GM12878 (cell line): ENCODE data around the gene RASAL2. TPM values are rescaled to one million over a fixed set of nuclear protein-coding genes. Genes with fewer than 3 reads are reported as not detected.

Experiments
- ATAC-seq: fragments of 200-7000 bp; cut with Tn5 transposase; 3 replicates; pipeline ENCODE4 v1.9.1; 2020; ENCODE audit warnings: mild to moderate bottlenecking, moderate library complexity
- BruUV-seq: library from RNA; stranded (reverse); fragments of 400-500 nt; replicated peaks from 2 replicates; lab custom pipeline; 2021; lab: Mats Ljungman, UMichigan
- CTCF ChIA-PET: fragments of 300-600 bp; sonication (Branson Sonifier 250); formaldehyde crosslinking; extraction: SDS; loops from one replicate; lab custom pipeline; 2021; ENCODE audit warnings: inconsistent platforms; lab: Yijun Ruan, JAX
- POLR2A ChIA-PET: fragments of 350-600 bp; formaldehyde crosslinking; extraction: SDS; loops from one replicate; lab custom pipeline; 2021; ENCODE audit warnings: inconsistent platforms; lab: Charles Lee
- RAD21 ChIA-PET: fragments of 300-600 bp; sonication (Branson Sonifier 250); formaldehyde crosslinking; loops from one replicate; lab custom pipeline; 2023; ENCODE audit warnings: antibody characterized with exemption; ENCODE audit not compliant: unreplicated experiment; lab: Charles Lee
- SMC1A ChIA-PET: fragments of 300-600 bp; sonication (Branson Sonifier 250); formaldehyde crosslinking; loops from one replicate; lab custom pipeline; 2023; ENCODE audit not compliant: unreplicated experiment, uncharacterized antibody; lab: Charles Lee
- DNase-seq: peaks from one replicate; pipeline ENCODE4 v3.0.0-alpha.2; 2011; ENCODE audit warnings: low read depth, low spot score
- FAIRE-seq: peaks from 3 replicates; lab custom pipeline; 2011; peaks lifted over from hg19 to GRCh38; lab: Jason Lieb, UNC
- H2AFZ ChIP-seq: 2 replicates; pipeline ENCODE4 v1.6.0; 2011; ENCODE audit warnings: low read depth, low read length, control low read depth; ENCODE audit not compliant: control insufficient read depth
- H3K27ac ChIP-seq: 2 replicates; pipeline ENCODE4 v1.5.1; 2011; ENCODE audit warnings: control low read depth; ENCODE audit not compliant: control insufficient read depth, insufficient read depth
- H3K27me3 ChIP-seq, 2 experiments: replicated peaks in 1 of 2; 2 replicates each; pipeline versions ENCODE4 v1.6.0 to v1.6.1; 2011; ENCODE audit warnings: low read length in 1 of 2; ENCODE audit not compliant: control insufficient read depth in 2 of 2, insufficient read depth in 2 of 2
- H3K36me3 ChIP-seq, 2 experiments: 2 replicates each; pipeline ENCODE4 v1.5.1; 2011; ENCODE audit warnings: low read length in 1 of 2; ENCODE audit not compliant: control insufficient read depth in 2 of 2, insufficient read depth in 2 of 2
- H3K4me1 ChIP-seq: 2 replicates; pipeline ENCODE4 v1.6.1; 2011; ENCODE audit warnings: mild to moderate bottlenecking, low read length, moderate library complexity, mixed read lengths; ENCODE audit not compliant: control insufficient read depth, insufficient read depth
- H3K4me2 ChIP-seq: 2 replicates; pipeline ENCODE4 v1.6.0; 2011; ENCODE audit warnings: control low read depth; ENCODE audit not compliant: control insufficient read depth, insufficient read depth
- H3K4me3 ChIP-seq: fragments of 200-600 bp; sonication (generic); 2 replicates; pipeline ENCODE4 v1.5.1; 2016
- H3K79me2 ChIP-seq: 2 replicates; pipeline ENCODE4 v1.6.0; 2011; ENCODE audit warnings: low read length; ENCODE audit not compliant: control insufficient read depth, insufficient read depth
- H3K9ac ChIP-seq: 2 replicates; pipeline ENCODE4 v1.8.0; 2011; ENCODE audit warnings: low read length, control low read depth, mixed read lengths; ENCODE audit not compliant: control insufficient read depth, insufficient read depth
- H3K9me3 ChIP-seq: replicated peaks from 3 replicates; pipeline ENCODE4 v1.5.1; 2011; ENCODE audit warnings: mild to moderate bottlenecking, low read length; ENCODE audit not compliant: control insufficient read depth, insufficient read depth
- H4K20me1 ChIP-seq: 2 replicates; pipeline ENCODE4 v1.6.0; 2011; ENCODE audit not compliant: control insufficient read depth, insufficient read depth
- ASH2L ChIP-seq: fragments of 300-600, 200-600 bp; sonication (generic); IDR thresholded peaks from 2 replicates; pipeline ENCODE4 v1.6.1; 2017; ENCODE audit warnings: low read depth, mild to moderate bottlenecking, borderline replicate concordance
- BCLAF1 ChIP-seq: fragments of 450-650 bp; IDR thresholded peaks from 2 replicates; pipeline ENCODE4 v1.6.1; 2017; ENCODE audit warnings: antibody characterized with exemption, mild to moderate bottlenecking, moderate library complexity
- CTCF ChIP-seq, 3 experiments: IDR thresholded peaks in 2 of 3; conservative IDR thresholded peaks in 1 of 3; 2 replicates each; pipeline ENCODE4 v1.5.1; 2011; ENCODE audit warnings: low read depth in 3 of 3, low read length in 3 of 3, mild to moderate bottlenecking in 3 of 3, control low read depth in 2 of 3, moderate library complexity in 2 of 3, inconsistent platforms in 1 of 3, mixed read lengths in 1 of 3; ENCODE audit not compliant: control insufficient read depth in 2 of 3, insufficient read depth in 1 of 3; ENCODE audit errors: extremely low read depth in 1 of 3
- KLF5 ChIP-seq: fragments of 450-650 bp; IDR thresholded peaks from 2 replicates; pipeline ENCODE4 v1.6.1; 2014; ENCODE audit warnings: mild to moderate bottlenecking; ENCODE audit not compliant: partially characterized antibody
- LARP7 ChIP-seq: fragments of 450-650 bp; IDR thresholded peaks from 2 replicates; pipeline ENCODE4 v1.6.1; 2017; ENCODE audit warnings: mild to moderate bottlenecking
- SP1 ChIP-seq: IDR thresholded peaks from one replicate; pipeline ENCODE4 v1.6.1; 2011; ENCODE audit warnings: low read depth, low read length
- YBX1 ChIP-seq: fragments of 450-650 bp; IDR thresholded peaks from 2 replicates; pipeline ENCODE4 v1.6.1; 2016; ENCODE audit warnings: antibody characterized with exemption
- ZBTB40 ChIP-seq: fragments of 450-650 bp; IDR thresholded peaks from 2 replicates; pipeline ENCODE4 v1.6.1; 2016; ENCODE audit warnings: mild to moderate bottlenecking, moderate library complexity, borderline replicate concordance
- ZNF274 ChIP-seq: IDR thresholded peaks from one replicate; pipeline ENCODE4 v1.8.0; 2011; ENCODE audit not compliant: insufficient read length, insufficient read depth
- WGBS: methylation state at CpG from one replicate; pipeline ENCODE4 v1.1.6; 2016; ENCODE audit warnings: low lambda C conversion rate; ENCODE audit not compliant: insufficient replicate concordance, insufficient coverage; ENCODE audit errors: missing lambda C conversion rate; 5-methylcytosine and 5-hydroxymethylcytosine counted together
- in situ Hi-C: fragments of 300-500 bp; cut with MboI; formaldehyde crosslinking; loops from 9 replicates; pipeline ENCODE4 v1.14.3; 2018; ENCODE audit warnings: mixed read lengths
- intact Hi-C: fragments of 100-400 bp; cut with micrococcal nuclease; formaldehyde crosslinking; loops from one replicate; pipeline ENCODE4 v1.14.2; 2022; ENCODE audit not compliant: unreplicated experiment
- polyA plus RNA-seq, 11 experiments: library from polyadenylated mRNA; depleted of rRNA in 4 of 11; unstranded in 6 of 11; stranded (reverse) in 5 of 11; fragments of >200 nt; fragmentation: Nextera tagmentation in 4 of 11; fragmentation: Illumina TruSeq in 1 of 11; extraction: Ambion mirVana in 4 of 11; extraction: Trizol in 1 of 11; gene quantifications; 1 replicate in 1 of 11; 2 replicates in 10 of 11; pipeline versions ENCODE4 v1.2.1 to v1.2.3, GENCODE V29; 2011 to 2016; ENCODE audit warnings: inconsistent platforms in 2 of 11, missing spikeins in 2 of 11, low read depth in 1 of 11
- total RNA-seq, 4 experiments: library from RNA; depleted of rRNA in 3 of 4; stranded (reverse); fragments of >200 nt in 3 of 4; fragmentation: Illumina TruSeq in 1 of 4; extraction: Trizol in 1 of 4; gene quantifications; 2 replicates each; pipeline versions ENCODE4 v1.2.1 to v1.2.3, GENCODE V29; 2013 to 2021

Gene RASAL2
- total and polyA plus RNA-seq, 10 of the 15 experiments (the other 5 are each of a cell fraction or from before 2014, with no cell fraction given), result 0.02 to 6.9 (median 0.17) TPM; not detected in 1

- no peak for TF ChIP-seq ZBTB40
These were observed 259.0 kb downstream of the RASAL2 start (continued) for GRCh38 chr1:178352790-178353416.

- CTCF ChIA-PET, result no interaction called here
- no peak for ATAC-seq
- TF ChIP-seq ZNF274 (no peak), BCLAF1 (no peak), SP1 (no peak), LARP7 (no peak), KLF5 (no peak), CTCF (IDR thresholded peaks at IDR 0.05 in 2 of 3, conservative IDR thresholded peaks at IDR 0.05 in 1 of 3; ENCODE audit: control insufficient read depth in 2 of 3, extremely low read depth in 1 of 3, insufficient read depth in 1 of 3, low read depth in 3 of 3, low read length in 3 of 3) (no peak), YBX1 (no peak), ASH2L (no peak)
These were observed 259.6 kb downstream of the RASAL2 start for GRCh38 chr1:178353524-178353923.

More at GRCh38 chr1:178353524-178353923, 259.6 kb downstream of the RASAL2 start:
- Histone ChIP-seq H3K27me3 (no peaks in the 10 kb centered on the region), H3K27ac (no peak overlapping the region), H3K4me3 (no peak overlapping the region), H3K4me1 (no peaks in the 10 kb centered on the region), H3K9me3 (no peaks in the 10 kb centered on the region), H3K36me3 (no peaks in the 10 kb centered on the region), H4K20me1 (no peaks in the 10 kb centered on the region), H3K9ac (no peak overlapping the region), H3K4me2 (no peak overlapping the region), H3K79me2 (no peaks in the 10 kb centered on the region), H2AFZ (no peak overlapping the region)
- no peak for FAIRE-seq
- 38% methylated on average over 1 of the region's 1 CpG for WGBS
- BruUV-seq, result no TSS peak
- SMC1A ChIA-PET, result interaction anchor here (0.6 kb wide), 1 partner anchor 117 kb away, joined by 3 read pairs; no protein-coding TSS in a partner anchor
- in situ Hi-C loops (no loop called here), intact Hi-C loops (no loop called here)
- DNase-seq, result no peak
- POLR2A ChIA-PET, result no interaction called here
- RAD21 ChIA-PET, result no interaction called here
